ENCODE results near the gene GAMT. TPM values are rescaled to one million over a fixed set of nuclear protein-coding genes. Genes with fewer than 3 reads are reported as not detected.

GAMT gene
- total RNA-seq, 1 donor from 2014 or later, result 41.5 TPM

- peaks cover 12% of the 10 kb centered on the region for H3K4me1 Mint-ChIP-seq
- H3K4me3 Mint-ChIP-seq, result no peak overlapping the region
- peaks cover 5% of the 10 kb centered on the region for H3K27me3 Mint-ChIP-seq (ENCODE audit: low read depth)
- no peak overlapping the region for H3K27ac Mint-ChIP-seq
- H3K36me3 Mint-ChIP-seq, result peaks cover 7% of the 10 kb centered on the region
- no peak for DNase-seq (ENCODE audit: low spot score in 2 of 2, unreplicated experiment in 2 of 2)
- no peaks in the 10 kb centered on the region for H3K9me3 Mint-ChIP-seq
- no peak for TF ChIP-seq CTCF (IDR thresholded peaks at IDR 0.05; ENCODE audit: unreplicated experiment)
Observed at GRCh38 chr19:1379961-1380489, 21.3 kb downstream of the GAMT start.

- H3K36me3 Mint-ChIP-seq, result peaks cover 7% of the 10 kb centered on the region
- TF ChIP-seq CTCF (IDR thresholded peaks at IDR 0.05; ENCODE audit: unreplicated experiment), result no peak
- H3K4me1 Mint-ChIP-seq, result peaks cover 6% of the 10 kb centered on the region
- no peak overlapping the region for H3K4me3 Mint-ChIP-seq
- no peak for DNase-seq (ENCODE audit: low spot score in 2 of 2, unreplicated experiment in 2 of 2)
- H3K27ac Mint-ChIP-seq, result no peak overlapping the region
- H3K9me3 Mint-ChIP-seq, result no peaks in the 10 kb centered on the region
- H3K27me3 Mint-ChIP-seq (ENCODE audit: low read depth), result peaks cover 5% of the 10 kb centered on the region
Observed at GRCh38 chr19:1379126-1379905, 22.0 kb downstream of the GAMT start.

- peaks cover 1% of the 10 kb centered on the region for H3K27me3 Mint-ChIP-seq (ENCODE audit: low read depth)
- peak; percentile 24 for TF ChIP-seq CTCF (IDR thresholded peaks at IDR 0.05; ENCODE audit: unreplicated experiment)
- H3K36me3 Mint-ChIP-seq, result peaks cover 10% of the 10 kb centered on the region
- no peak overlapping the region for H3K27ac Mint-ChIP-seq
- H3K4me3 Mint-ChIP-seq, result no peak overlapping the region
- peaks cover 3% of the 10 kb centered on the region for H3K4me1 Mint-ChIP-seq
- no peak for DNase-seq (ENCODE audit: low spot score in 2 of 2, unreplicated experiment in 2 of 2)
- no peaks in the 10 kb centered on the region for H3K9me3 Mint-ChIP-seq
Observed at GRCh38 chr19:1377965-1378785, 23.2 kb downstream of the GAMT start.

- no peak for DNase-seq (ENCODE audit: low spot score in 2 of 2, unreplicated experiment in 2 of 2)
- Mint-ChIP-seq H3K4me3 (no peak overlapping the region), H3K9me3 (no peaks in the 10 kb centered on the region), H3K27ac (no peak overlapping the region), H3K36me3 (peaks cover 10% of the 10 kb centered on the region), H3K27me3 (ENCODE audit: low read depth) (no peaks in the 10 kb centered on the region), H3K4me1 (peaks cover 3% of the 10 kb centered on the region)
- no peak for TF ChIP-seq CTCF (IDR thresholded peaks at IDR 0.05; ENCODE audit: unreplicated experiment)
Observed at GRCh38 chr19:1377176-1377964, 24.0 kb downstream of the GAMT start.

GRCh38 chr19:1376415-1376805 lies 24.9 kb downstream of the GAMT start:
- H3K27ac Mint-ChIP-seq, result no peak overlapping the region
- no peaks in the 10 kb centered on the region for H3K9me3 Mint-ChIP-seq
- H3K4me3 Mint-ChIP-seq, result no peak overlapping the region
- no peak for TF ChIP-seq CTCF (IDR thresholded peaks at IDR 0.05; ENCODE audit: unreplicated experiment)
- H3K4me1 Mint-ChIP-seq, result peaks cover 1% of the 10 kb centered on the region
- H3K36me3 Mint-ChIP-seq, result peaks cover 12% of the 10 kb centered on the region
- DNase-seq (ENCODE audit: low spot score in 2 of 2, unreplicated experiment in 2 of 2), result no peak
- no peaks in the 10 kb centered on the region for H3K27me3 Mint-ChIP-seq (ENCODE audit: low read depth)
